GM12878 (cell line): ENCODE measurements around the gene CDC5L.

ENCODE experiments used
- EZH2 ChIP-seq: IDR thresholded peaks from 2 replicates; pipeline ENCODE4 v1.6.1; 2012; ENCODE audit warnings: low read depth, mild to moderate bottlenecking, control low read depth, inconsistent platforms, low read length, borderline replicate concordance; ENCODE audit not compliant: control insufficient read depth
- NR2C2 ChIP-seq: IDR thresholded peaks from 2 replicates; pipeline ENCODE4 v1.6.1; 2011; ENCODE audit warnings: borderline replicate concordance, low read depth; ENCODE audit not compliant: control insufficient read depth, insufficient read length
- POLR2A ChIP-seq: IDR thresholded peaks from 2 replicates; pipeline ENCODE4 v1.6.1; 2011; ENCODE audit warnings: low read depth, mild to moderate bottlenecking, low read length
- TF ChIP-seq, protein P1 (sequence below), 3 experiments: IDR thresholded peaks in 2 of 3; conservative IDR thresholded peaks in 1 of 3; 2 replicates each; pipeline ENCODE4 v1.5.1; 2011; ENCODE audit warnings: low read depth in 3 of 3, low read length in 3 of 3, mild to moderate bottlenecking in 3 of 3, control low read depth in 2 of 3, moderate library complexity in 2 of 3, inconsistent platforms in 1 of 3, mixed read lengths in 1 of 3; ENCODE audit not compliant: control insufficient read depth in 2 of 3, insufficient read depth in 1 of 3; ENCODE audit errors: extremely low read depth in 1 of 3

GRCh38 chr6:44485601-44486401 lies 98.3 kb downstream of the CDC5L start:
- TF ChIP-seq POLR2A (no peak), NR2C2 (no peak), EZH2 (no peak)
- TF ChIP-seq, protein P1, sequence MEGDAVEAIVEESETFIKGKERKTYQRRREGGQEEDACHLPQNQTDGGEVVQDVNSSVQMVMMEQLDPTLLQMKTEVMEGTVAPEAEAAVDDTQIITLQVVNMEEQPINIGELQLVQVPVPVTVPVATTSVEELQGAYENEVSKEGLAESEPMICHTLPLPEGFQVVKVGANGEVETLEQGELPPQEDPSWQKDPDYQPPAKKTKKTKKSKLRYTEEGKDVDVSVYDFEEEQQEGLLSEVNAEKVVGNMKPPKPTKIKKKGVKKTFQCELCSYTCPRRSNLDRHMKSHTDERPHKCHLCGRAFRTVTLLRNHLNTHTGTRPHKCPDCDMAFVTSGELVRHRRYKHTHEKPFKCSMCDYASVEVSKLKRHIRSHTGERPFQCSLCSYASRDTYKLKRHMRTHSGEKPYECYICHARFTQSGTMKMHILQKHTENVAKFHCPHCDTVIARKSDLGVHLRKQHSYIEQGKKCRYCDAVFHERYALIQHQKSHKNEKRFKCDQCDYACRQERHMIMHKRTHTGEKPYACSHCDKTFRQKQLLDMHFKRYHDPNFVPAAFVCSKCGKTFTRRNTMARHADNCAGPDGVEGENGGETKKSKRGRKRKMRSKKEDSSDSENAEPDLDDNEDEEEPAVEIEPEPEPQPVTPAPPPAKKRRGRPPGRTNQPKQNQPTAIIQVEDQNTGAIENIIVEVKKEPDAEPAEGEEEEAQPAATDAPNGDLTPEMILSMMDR (IDR thresholded peaks at IDR 0.05 in 2 of 3, conservative IDR thresholded peaks at IDR 0.05 in 1 of 3; ENCODE audit: control insufficient read depth in 2 of 3, extremely low read depth in 1 of 3, insufficient read depth in 1 of 3, low read depth in 3 of 3, low read length in 3 of 3), result no peak
